Measurements from ENCODE around the gene SPINT2. TPM values are rescaled to one million over a fixed set of nuclear protein-coding genes. Genes with fewer than 3 reads are reported as not detected.

Gene SPINT2
- total RNA-seq, 4 donors from 2014 or later = 14.3 to 30.6 (median 24.0) TPM

DNA sequence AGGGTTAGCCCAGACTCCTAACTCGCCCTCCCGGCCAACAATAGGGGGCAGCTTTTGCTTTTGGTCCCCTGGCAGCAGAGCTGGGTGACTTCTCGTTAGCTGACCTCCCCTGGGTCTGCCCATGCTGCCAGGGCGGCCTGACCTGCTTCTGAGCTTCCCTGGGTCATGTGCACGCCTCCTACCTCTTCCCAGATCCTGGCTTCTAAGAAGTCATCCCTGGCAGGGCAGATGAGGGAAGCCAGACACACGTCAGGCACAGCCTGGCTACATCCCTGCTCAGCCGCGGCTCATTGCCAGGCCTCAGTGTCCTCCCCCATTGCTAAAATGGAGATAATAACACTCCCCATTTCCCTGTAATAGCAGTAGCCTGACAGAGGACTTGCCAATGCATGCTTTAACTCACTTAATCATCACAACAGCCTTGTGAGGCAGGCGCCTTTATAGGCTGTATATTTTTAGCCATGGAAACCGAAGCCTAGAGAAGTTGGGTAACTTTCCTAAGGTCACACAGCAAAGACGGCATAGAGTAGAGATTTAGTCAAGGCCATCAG, 57.3 kb downstream of the SPINT2 start:
- peak; percentile 93 for ATAC-seq (ENCODE audit: low FRiP score)

DNA sequence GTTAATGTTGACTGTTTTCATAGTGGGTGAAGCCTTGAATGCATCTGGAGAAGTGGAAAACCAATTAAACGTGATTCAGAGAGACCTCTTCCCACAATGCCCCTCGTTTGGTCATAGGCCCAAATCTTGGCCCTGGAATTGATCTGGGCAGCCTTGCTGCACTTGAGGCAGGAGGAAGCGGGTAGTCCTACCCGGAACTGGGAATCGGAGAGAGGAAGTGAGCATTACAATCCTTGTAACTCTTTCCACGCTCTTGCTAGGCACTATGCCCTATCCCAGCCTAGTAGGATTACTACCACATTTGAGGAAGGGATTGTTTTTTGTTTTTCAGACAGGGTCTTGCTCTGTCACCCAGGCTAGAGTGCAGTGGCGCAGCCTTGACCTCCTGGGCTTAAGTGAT, 58.9 kb downstream of the SPINT2 start:
- TF ChIP-seq, protein P1, sequence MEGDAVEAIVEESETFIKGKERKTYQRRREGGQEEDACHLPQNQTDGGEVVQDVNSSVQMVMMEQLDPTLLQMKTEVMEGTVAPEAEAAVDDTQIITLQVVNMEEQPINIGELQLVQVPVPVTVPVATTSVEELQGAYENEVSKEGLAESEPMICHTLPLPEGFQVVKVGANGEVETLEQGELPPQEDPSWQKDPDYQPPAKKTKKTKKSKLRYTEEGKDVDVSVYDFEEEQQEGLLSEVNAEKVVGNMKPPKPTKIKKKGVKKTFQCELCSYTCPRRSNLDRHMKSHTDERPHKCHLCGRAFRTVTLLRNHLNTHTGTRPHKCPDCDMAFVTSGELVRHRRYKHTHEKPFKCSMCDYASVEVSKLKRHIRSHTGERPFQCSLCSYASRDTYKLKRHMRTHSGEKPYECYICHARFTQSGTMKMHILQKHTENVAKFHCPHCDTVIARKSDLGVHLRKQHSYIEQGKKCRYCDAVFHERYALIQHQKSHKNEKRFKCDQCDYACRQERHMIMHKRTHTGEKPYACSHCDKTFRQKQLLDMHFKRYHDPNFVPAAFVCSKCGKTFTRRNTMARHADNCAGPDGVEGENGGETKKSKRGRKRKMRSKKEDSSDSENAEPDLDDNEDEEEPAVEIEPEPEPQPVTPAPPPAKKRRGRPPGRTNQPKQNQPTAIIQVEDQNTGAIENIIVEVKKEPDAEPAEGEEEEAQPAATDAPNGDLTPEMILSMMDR (IDR thresholded peaks at IDR 0.05) = no peak
- no peak for ATAC-seq (ENCODE audit: low FRiP score)
- no peak for DNase-seq (ENCODE audit: low spot score)

More for the DNA sequence above, 57.3 kb downstream of the SPINT2 start:
- TF ChIP-seq, protein P1 (IDR thresholded peaks at IDR 0.05) = no peak
- peak; percentile 47 for DNase-seq (ENCODE audit: low spot score)

- ATAC-seq (ENCODE audit: low FRiP score) (no peak), DNase-seq (ENCODE audit: low spot score) (no peak)
- TF ChIP-seq, protein P1 (IDR thresholded peaks at IDR 0.05) = no peak
Observed at GRCh38 chr19:38324431-38324830, 60.1 kb downstream of the SPINT2 start.

GRCh38 chr19:38326591-38326990, 62.2 kb downstream of the SPINT2 start:
- ATAC-seq (ENCODE audit: low FRiP score) (no peak), DNase-seq (ENCODE audit: low spot score) (no peak)
- TF ChIP-seq, protein P1 (IDR thresholded peaks at IDR 0.05) = no peak

GRCh38 chr19:38329651-38330050, 65.3 kb downstream of the SPINT2 start:
- ATAC-seq (ENCODE audit: low FRiP score) = no peak
- TF ChIP-seq, protein P1 (IDR thresholded peaks at IDR 0.05) = no peak
- DNase-seq (ENCODE audit: low spot score) = no peak

DNA sequence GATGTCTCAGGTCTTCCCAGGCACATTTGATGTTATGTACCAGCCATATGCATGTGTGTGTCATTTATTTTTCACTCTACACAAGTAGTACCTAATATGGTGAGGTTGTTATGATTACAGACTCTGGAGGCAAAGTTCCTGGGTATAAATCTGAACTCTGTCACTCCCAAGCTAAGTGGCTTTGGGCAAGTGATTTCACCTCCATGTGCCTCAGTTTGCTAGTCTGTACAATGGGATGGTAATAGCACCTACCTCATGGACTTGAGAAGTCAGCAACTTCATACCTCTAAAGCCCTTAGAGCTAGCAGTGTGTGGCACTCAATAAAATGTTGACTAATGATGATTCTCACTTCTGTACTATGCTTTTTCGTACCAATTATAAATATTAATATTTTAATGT, 67.4 kb downstream of the SPINT2 start:
- DNase-seq (ENCODE audit: low spot score) (no peak), ATAC-seq (ENCODE audit: low FRiP score) (no peak)
- TF ChIP-seq, protein P1 (IDR thresholded peaks at IDR 0.05) = no peak

DNA sequence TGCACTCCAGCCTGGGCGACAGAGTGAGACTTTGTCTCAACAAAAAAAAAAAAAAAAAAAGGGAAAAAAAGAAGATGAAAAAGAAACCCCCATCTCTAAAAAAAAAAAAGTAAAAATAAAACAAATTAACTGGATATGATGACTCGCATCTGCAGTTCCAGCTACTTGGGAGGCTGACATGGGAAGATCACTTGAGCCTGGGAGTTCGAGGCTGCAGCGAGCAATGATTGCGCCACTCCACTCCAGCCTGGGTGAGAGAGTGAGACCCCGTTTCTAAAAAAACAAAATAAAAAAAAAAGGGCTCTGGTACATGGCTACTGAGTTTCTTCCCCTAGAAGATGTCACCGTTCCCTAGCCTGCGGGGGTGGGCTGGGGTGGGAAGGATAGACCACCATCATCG, 68.9 kb downstream of the SPINT2 start:
- TF ChIP-seq, protein P1 (IDR thresholded peaks at IDR 0.05) = no peak

More for the DNA sequence above, 68.9 kb downstream of the SPINT2 start:
- DNase-seq (ENCODE audit: low spot score) (no peak), ATAC-seq (ENCODE audit: low FRiP score) (no peak)

All from omental fat pad (tissue), 4 donors.